SU-DHL-6 (cell line): ENCODE data around the gene HOXA3.

ENCODE experiments used
- H2AFZ ChIP-seq: fragments of 200-600 bp; sonication (generic); 2 replicates; pipeline ENCODE4 v1.6.1; 2014; ENCODE audit warnings: low read depth, mild to moderate bottlenecking, moderate library complexity, mixed read lengths, antibody characterized with exemption, low read length; ENCODE audit not compliant: severe bottlenecking
- H3F3A ChIP-seq: fragments of 200-600 bp; shearing (Covaris generic); 2 replicates; pipeline ENCODE4 v1.6.0; 2016; ENCODE audit warnings: antibody characterized with exemption, mild to moderate bottlenecking; ENCODE audit not compliant: insufficient read depth
- H3K27ac ChIP-seq: fragments of 200-600 bp; sonication (generic); 2 replicates; pipeline ENCODE4 v1.5.1; 2016; ENCODE audit warnings: low read depth, mild to moderate bottlenecking, low read length, moderate library complexity, mixed read lengths
- H3K27me3 ChIP-seq: fragments of 200-600 bp; sonication (generic), shearing (Covaris generic); 2 replicates; pipeline ENCODE4 v1.6.0; 2014; ENCODE audit warnings: mild to moderate bottlenecking, low read length
- H3K36me3 ChIP-seq: fragments of 200-600 bp; sonication (generic); 2 replicates; pipeline ENCODE4 v1.6.1; 2014; ENCODE audit warnings: mild to moderate bottlenecking, low read length, mixed read lengths
- H3K4me2 ChIP-seq: fragments of 300-600, 200-600 bp; shearing (Covaris generic), sonication (generic); 2 replicates; pipeline ENCODE4 v1.6.0; 2014; ENCODE audit warnings: low read length, low read depth, mild to moderate bottlenecking; ENCODE audit not compliant: poor library complexity, severe bottlenecking
- H3K4me3 ChIP-seq: fragments of 200-600 bp; sonication (generic); 2 replicates; pipeline ENCODE4 v1.5.1; 2014; ENCODE audit warnings: antibody characterized with exemption, low read length, mild to moderate bottlenecking, mixed read lengths; ENCODE audit not compliant: insufficient read depth, poor library complexity, severe bottlenecking
- H3K79me2 ChIP-seq: fragments of 200-600 bp; sonication (generic); 2 replicates; pipeline ENCODE4 v1.6.1; 2014; ENCODE audit warnings: mild to moderate bottlenecking, low read length, moderate library complexity; ENCODE audit not compliant: insufficient read depth
- H3K9ac ChIP-seq: fragments of 200-600 bp; sonication (generic); 2 replicates; pipeline ENCODE4 v1.7.0; 2014; ENCODE audit warnings: mild to moderate bottlenecking, low read length
- H3K9me2 ChIP-seq: fragments of 200-600 bp; sonication (generic); replicated peaks from 2 replicates; pipeline ENCODE4 v1.6.1; 2014; ENCODE audit warnings: low read length; ENCODE audit not compliant: insufficient read depth
- H3K9me3 ChIP-seq: fragments of 200-600 bp; sonication (generic); 2 replicates; pipeline ENCODE4 v1.6.1; 2014; ENCODE audit warnings: low read length, mixed read lengths; ENCODE audit not compliant: insufficient read depth
- H4K20me1 ChIP-seq: fragments of 200-600 bp; sonication (generic); 2 replicates; pipeline ENCODE4 v1.6.1; 2014; ENCODE audit warnings: low read depth, mild to moderate bottlenecking, antibody characterized with exemption, low read length, moderate library complexity, mixed read lengths
- CTCF ChIP-seq: fragments of 200-600 bp; sonication (generic); IDR thresholded peaks from one replicate; pipeline ENCODE4 v1.5.1; 2017; ENCODE audit warnings: antibody characterized with exemption, mild to moderate bottlenecking, low read length, moderate library complexity; ENCODE audit not compliant: insufficient read depth, poor library complexity, severe bottlenecking
- EZH2phosphoT487 ChIP-seq: fragments of 200-600 bp; sonication (generic), shearing (Covaris generic); conservative IDR thresholded peaks from 2 replicates; pipeline ENCODE4 v1.6.1; 2018; ENCODE audit warnings: mild to moderate bottlenecking, antibody characterized with exemption, low read length, moderate library complexity, mixed read lengths

The HOXA3 gene

GRCh38 chr7:27171637-27172314, 19.4 kb upstream of the HOXA3 start:
- no peaks in the 10 kb centered on the region for H3K36me3 ChIP-seq
- no peaks in the 10 kb centered on the region for H3K79me2 ChIP-seq
- no peak overlapping the region for H3K27ac ChIP-seq
- H2AFZ ChIP-seq, result no peak overlapping the region
- no peaks in the 10 kb centered on the region for H3K27me3 ChIP-seq
- H4K20me1 ChIP-seq, result no peaks in the 10 kb centered on the region
- H3K9ac ChIP-seq, result no peak overlapping the region
- no peaks in the 10 kb centered on the region for H3K9me2 ChIP-seq
- H3K9me3 ChIP-seq, result no peaks in the 10 kb centered on the region
- H3F3A ChIP-seq, result no peaks in the 10 kb centered on the region
- H3K4me2 ChIP-seq, result no peak overlapping the region
- TF ChIP-seq CTCF (no peak), EZH2phosphoT487 (no peak)
- no peak overlapping the region for H3K4me3 ChIP-seq

GRCh38 chr7:27171325-27171636, 18.9 kb upstream of the HOXA3 start:
- TF ChIP-seq CTCF, result no peak
- no peak for TF ChIP-seq EZH2phosphoT487
- Histone ChIP-seq H3K36me3 (no peaks in the 10 kb centered on the region), H3F3A (no peaks in the 10 kb centered on the region), H3K27ac (no peak overlapping the region), H2AFZ (no peak overlapping the region), H4K20me1 (no peaks in the 10 kb centered on the region), H3K9me2 (no peaks in the 10 kb centered on the region), H3K9me3 (no peaks in the 10 kb centered on the region), H3K9ac (no peak overlapping the region), H3K27me3 (no peaks in the 10 kb centered on the region), H3K79me2 (no peaks in the 10 kb centered on the region), H3K4me3 (no peak overlapping the region), H3K4me2 (no peak overlapping the region)

- Histone ChIP-seq H4K20me1 (no peaks in the 10 kb centered on the region), H3K27me3 (no peaks in the 10 kb centered on the region), H3K36me3 (no peaks in the 10 kb centered on the region), H2AFZ (no peak overlapping the region), H3F3A (no peaks in the 10 kb centered on the region), H3K9me2 (no peaks in the 10 kb centered on the region), H3K27ac (no peak overlapping the region), H3K9me3 (no peaks in the 10 kb centered on the region), H3K4me3 (no peak overlapping the region), H3K79me2 (no peaks in the 10 kb centered on the region), H3K9ac (no peak overlapping the region), H3K4me2 (no peak overlapping the region)
- TF ChIP-seq CTCF (no peak), EZH2phosphoT487 (no peak)
Measured at GRCh38 chr7:27170426-27171324, 18.3 kb upstream of the HOXA3 start.
